GM21717 (cell line): ENCODE measurements around the gene INA.

Source experiments
- ATAC-seq: cut with Tn5 transposase; IDR thresholded peaks from one replicate; pipeline ENCODE4 v1.9.1; 2021; ENCODE audit warnings: mild to moderate bottlenecking, moderate library complexity; ENCODE audit not compliant: unreplicated experiment

Gene INA

DNA sequence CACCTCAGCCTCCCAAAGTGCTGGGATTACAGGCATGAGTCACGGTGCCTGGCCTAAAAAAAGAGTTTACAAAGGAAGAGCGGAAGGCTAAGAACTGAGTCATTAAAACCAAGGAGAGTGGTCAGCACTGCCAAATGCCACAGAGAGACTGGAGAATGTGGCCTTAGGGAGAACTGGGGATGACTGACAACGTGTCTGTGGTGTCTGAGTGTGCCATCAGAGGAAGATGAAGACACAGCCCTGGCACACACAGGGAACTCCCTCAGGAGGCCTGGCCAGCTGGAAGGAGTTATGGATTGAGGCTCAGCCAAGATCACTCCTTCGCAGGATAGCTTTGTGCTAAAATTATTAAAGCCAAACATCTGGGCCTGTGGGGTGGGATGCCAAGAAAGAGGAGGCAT lies 3.9 kb upstream of the INA start:
- ATAC-seq: no peak

DNA sequence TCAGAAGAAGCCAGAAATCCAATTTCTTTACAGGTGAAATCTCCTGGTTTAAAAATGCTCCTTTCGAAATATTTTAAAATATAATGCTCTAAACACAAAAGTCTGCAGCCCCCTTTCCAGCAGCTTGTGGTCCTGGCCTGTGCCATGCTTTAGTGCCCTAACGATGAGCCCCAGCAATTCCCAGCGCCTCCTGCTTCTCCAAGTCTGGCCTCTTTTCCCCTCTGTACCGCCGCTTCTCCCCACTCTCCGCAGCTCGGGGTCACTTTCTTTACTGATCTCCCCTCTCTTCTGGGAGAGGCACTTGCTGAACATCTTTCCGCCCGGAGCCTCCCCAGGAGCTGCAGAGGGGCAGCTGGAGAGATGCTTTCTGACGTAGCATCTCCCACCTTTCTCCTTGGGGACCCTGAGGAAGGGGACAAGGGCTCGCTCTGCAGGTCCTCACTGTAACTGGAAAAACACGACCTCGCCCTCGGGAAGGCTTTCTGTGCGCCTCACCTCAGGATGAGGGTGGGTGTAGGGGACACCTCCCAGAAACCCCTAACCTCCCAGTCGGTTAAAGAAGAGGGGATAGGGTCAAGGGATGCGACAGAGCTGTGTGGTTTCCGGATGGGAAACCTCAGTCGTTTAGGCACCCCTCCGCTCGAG lies 565 bp upstream of the INA start:
- ATAC-seq: no peak

DNA sequence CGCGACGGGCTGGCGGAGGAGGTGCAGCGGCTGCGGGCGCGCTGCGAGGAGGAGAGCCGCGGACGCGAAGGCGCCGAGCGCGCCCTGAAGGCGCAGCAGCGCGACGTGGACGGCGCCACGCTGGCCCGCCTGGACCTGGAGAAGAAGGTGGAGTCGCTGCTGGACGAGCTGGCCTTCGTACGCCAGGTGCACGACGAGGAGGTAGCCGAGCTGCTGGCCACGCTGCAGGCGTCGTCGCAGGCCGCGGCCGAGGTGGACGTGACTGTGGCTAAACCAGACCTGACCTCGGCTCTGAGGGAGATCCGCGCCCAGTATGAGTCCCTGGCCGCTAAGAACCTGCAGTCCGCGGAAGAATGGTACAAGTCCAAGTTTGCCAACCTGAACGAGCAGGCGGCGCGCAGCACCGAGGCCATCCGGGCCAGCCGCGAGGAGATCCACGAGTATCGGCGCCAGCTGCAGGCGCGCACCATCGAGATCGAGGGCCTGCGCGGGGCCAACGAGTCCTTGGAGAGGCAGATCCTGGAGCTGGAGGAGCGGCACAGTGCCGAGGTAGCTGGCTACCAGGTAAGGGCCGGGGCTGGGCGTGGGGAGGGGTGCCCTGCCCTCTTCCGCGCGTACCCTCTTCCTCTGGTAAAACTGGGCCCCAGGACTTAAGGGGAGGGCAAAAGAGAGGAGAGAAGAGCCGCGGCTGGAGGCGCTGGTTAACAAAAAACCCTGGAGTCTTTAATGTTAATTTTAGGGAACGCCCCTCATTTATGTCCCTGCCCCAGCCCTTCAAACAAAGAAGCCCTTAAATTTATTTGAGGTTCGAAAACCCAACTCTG lies 987 bp downstream of the INA start:
- no peak for ATAC-seq

DNA sequence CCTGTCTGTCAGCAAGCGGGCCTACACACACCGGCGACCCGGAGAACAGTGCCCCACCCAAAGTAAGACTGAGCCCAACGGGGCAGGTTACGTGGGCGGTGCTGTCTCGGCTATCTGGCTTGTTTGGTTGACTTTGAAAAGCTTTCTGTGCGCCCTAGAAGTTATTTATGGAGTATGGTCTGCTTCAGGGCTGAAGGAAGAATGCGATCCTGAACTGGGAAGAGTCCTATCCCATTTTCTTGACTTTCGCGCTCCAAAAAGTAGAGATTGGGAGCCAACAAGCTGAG lies 1.5 kb downstream of the INA start:
- ATAC-seq: no peak

DNA sequence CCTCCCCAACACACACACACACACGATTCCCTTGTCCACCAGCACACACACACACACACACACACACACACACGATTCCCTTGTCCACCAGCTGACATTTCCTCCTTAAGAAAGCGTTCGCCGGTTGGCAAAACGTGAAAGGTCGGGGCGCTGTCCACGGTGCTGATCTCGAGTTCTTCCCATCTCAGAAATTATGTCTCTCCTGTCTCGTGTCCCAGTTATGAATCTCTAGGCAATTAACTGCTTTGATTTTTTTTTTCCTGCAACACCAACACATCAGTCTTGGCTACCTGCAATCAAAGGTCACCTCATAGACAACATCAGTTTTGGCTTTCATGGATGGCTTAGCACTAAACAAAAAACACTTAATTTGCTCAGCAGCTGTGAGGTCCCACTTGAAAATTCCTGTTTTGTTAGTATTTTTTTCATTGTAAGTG lies 1.9 kb downstream of the INA start:
- ATAC-seq: no peak

DNA sequence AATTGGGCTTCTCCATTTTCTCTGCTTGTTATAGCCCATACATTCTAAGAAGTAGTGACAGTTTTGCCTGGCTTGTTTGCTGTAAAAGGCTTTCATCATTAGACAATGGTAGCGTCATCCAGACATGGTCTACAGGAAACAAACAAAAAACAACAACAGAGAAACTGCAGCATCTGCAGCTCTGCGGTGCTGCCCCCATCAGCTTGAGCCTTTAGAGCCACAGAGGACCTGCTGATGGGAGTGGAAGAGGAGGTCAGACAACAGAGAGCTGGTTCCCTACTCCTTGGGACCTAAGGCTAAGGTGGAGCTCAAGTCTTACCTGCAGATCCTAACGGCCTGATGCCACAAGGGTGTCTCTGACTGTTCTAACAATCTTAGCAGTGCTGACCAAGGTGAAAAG lies 3.1 kb downstream of the INA start:
- ATAC-seq: no peak

DNA sequence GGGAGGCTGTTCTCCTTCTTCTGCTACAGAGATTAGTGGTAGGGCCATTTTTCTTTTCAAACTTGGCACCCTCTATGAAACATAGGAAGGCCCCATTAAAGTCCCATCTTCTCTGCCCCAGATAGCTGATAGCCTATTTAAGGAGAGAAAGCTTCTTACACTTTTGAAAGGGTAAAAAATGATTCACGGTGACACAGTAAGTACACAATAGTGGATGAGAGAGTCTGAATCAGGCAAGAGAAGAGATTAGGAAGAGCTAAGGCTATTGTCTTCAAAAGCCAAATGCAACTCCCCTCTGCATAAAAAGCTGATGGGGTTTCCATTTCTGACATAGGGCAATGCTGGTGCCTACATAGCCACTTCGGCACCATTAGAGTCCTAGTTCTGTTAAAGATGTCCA lies 3.6 kb downstream of the INA start:
- no peak for ATAC-seq

DNA sequence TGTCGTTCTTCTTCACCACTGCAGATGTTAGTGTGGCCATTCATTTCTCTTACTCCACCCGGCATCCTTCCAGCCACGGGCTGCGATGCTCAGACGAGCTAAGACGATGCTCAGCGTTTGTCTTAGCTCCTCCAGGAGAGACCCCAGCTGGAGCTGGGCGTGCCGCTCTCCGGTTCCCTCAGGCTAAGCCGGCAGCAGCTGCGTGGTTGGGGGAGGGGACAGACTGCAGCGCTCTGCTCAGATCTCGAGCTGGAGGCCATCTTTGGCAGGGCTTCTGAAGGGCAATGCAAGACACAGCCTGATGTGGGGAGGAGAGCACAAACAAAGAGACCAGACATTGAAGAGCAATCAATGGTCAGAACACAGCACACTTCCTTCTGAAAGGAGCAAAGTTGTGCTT lies 4.8 kb downstream of the INA start:
- ATAC-seq: no peak

DNA sequence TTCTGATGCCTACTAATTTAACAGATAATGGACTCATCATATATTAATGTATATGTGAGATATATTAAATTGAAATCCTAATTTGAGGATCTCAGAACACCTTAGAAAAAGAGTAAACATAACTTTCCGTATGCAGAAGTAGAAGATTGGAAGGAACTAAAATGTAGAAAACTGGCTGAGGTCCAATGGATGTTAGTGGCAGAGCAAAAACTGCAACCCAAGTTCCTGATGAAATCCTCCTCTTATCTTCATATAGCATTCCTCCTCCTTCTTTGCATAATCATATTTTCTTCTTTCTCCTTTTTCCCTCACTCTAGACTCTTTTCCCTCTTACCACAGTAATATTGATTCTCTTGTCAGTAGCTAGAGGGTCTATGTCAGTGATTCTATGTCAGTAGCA lies 6.0 kb downstream of the INA start:
- no peak for ATAC-seq

DNA sequence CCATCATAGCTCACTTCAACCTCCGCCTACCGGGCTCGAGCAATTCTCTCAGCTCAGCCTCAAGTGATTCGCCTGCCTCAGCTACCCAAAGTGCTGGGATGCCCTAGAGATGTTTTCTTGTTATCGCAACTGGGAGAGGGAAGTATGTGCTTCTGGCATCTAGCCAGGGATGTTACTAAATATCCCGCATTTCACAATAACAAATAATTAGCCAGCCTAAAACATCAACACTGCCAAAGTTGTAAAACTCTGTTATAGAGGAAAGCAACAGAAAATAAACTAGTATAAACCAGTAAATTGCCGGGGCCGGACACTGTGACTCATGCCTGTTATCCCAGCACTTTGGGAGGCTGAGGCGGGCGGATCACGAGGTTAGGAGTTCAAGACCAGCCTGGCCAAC lies 7.2 kb downstream of the INA start:
- no peak for ATAC-seq

DNA sequence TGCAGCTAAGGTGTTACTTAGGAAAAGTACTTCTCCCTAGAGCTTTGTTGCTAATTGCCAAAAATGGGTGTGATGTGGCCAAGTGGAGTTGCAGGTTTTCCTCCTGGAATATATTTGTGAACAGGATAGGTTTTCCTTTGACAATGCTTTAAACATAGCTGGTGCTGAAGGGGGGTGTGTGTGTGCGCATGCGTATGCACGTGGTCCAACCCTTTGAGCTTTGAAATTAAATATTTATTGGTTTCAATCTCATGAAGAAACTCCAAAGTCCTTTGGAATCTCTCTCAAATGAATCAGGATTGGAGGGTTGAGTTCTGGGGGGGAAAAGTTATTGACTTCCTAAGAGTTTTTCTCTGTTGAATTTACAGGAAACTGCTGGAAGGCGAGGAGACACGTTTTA lies 11.1 kb downstream of the INA start:
- no peak for ATAC-seq

DNA sequence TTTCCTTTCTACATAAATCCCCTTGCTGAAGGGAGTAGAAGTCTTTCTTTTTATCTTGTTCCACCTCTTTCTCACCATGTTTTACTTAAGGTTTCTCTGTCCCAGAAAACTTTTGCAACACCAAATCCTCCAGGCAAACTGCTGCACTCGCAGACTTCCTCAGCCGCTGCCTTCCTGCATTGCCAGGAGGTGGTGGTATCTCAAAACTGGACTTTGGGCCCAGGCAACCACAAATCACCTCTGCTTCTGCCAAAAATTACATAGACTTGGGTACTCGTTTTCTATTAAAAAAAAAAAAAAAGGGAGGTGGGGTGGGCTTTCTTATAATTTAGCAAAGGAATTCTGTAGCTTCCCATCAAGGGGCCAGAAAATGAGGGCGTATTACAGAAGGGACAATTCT lies 14.7 kb downstream of the INA start:
- ATAC-seq: no peak

DNA sequence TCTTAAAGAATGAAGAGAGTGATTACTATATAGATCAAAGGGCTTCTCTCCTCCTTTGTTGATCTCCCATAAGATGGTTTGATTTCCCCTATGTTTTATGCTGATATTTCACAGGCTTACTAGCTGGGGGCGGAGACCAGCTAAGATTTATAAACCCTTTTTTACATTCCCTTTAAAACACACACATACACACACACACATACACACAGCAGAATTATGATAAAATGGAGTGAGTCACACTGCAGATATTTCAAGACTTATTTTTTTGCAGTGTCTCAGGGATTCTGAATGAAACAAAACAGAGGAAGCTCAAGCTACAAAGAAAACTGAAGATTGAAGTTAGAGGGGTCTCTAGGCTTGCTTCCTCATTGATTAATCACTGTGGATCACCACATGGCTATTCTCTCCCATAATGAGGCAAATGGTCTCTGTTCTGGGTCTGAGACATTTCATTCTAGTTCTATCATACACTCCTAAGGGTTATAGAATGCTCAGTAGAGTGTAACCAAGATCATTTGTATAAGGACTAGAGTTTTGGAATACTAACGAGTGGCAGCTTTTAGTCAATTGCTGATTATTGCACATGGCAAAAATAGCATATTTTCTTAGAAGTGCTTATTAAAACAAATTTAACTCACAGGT lies 18.6 kb downstream of the INA start:
- no peak for ATAC-seq

DNA sequence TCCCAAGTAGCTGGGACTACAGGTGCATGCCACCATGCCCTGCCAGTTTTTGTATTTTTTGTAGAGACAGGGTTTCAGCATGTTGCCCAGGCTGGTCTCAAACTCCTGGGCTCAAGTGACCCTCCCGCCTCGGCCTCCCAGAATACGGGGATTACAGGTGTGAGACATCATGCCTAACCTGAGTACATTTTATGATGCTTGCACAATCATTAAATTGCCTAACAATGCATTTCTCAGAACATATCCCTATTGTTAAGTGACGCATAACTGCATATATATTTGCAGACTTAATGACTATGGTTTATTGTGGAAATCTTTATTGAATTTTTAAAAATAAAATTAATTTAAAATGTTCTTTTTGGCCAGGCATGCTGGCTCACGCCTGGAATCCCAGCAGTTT lies 30.7 kb downstream of the INA start:
- ATAC-seq: no peak

DNA sequence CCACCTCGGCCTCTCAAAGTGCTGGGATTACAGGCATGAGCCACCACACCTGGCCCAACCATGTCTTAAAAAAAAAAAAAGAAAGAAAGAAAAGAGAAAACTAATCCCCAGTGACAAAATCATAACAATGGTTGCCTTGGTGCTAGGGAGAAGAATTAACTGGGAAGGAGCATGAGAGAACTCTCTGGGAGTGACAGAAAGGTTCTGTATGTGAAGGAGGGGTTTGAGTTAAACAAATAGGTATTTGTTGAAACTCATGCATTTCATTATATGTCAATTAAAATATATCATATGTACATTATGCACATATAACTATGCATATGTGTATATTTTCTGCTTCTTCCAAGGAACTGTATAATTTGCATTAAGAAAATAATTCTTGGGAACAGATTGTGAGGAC lies 33.3 kb downstream of the INA start:
- ATAC-seq: no peak

DNA sequence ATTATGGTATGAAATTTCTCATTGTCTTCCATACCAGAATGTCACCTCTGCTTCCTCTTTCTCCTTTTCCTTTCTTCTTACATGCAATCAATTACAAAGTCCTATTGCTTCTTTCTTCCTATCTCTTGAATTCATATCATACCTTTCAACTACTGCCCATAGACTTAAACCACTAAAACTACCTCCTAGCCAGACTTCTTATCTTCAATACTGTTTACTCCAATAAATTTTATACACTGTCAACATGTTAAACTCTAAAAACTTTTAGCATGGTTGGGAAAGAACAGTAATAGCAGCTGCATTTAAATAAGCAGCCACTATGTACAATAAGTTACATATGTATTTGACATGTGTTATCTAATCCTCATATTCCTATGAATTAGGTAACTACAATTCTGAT lies 39.1 kb downstream of the INA start:
- ATAC-seq: no peak

DNA sequence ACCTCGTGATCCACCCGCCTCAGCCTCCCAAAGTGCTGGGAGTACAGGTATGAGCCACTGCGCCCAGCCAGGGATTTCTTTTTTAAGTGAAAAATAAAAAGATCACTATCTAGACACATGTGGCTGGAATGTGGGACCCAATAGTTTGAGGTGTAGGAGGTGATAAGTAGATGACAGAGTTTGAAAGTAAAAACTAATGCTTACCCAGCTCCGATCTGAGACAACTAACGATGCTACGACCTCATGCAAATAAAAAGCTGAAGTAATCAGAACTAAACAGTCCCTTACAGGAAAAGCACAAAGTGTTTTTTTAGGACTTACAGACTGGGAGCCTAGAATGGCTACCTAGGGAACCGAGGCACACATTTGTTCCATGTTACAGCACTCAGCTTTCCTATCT lies 51.0 kb downstream of the INA start:
- ATAC-seq: no peak

DNA sequence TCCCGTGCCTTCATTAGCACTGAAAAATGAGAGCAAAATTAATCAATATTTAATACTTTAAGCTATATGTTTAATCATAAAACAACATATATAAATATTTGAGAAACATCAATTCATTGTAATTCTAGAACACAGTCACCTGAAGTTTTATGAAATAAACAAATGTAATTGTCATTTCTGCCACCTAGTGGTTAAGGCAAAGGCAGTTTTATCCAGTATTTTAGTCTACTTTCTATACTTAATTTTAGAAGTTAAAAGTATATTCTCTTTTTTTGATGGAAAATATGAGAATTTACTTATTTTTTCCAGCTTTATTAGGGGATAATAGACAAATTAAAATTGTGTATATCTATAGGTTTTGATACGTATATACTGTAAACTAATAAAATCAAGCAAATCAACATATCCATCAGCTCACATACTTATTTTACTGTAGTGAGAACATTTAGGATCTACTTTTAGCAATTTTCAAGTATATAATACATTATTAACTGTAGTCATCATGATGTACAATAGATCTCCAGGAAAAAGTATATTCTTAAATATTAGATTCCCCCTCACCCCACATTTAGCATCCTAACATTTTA lies 57.1 kb downstream of the INA start:
- no peak for ATAC-seq

DNA sequence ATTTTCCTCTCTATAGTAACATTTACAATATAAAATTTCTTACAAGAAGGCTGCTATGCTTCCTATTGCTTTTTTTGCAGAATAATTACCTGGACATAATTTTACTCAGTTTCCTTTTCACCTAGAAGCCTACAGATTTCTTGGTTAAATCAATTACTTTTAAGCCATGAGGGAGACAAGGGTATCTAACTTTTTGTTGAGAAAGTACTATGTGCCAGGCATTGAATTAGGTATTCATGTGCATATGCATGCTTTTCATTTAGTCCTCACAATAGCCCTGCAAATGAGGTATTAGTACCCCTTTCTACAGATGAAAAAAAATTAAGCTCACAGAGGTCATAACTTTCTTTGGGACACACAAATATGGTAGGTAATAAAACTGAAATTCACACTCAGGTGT lies 57.6 kb downstream of the INA start:
- ATAC-seq: no peak

DNA sequence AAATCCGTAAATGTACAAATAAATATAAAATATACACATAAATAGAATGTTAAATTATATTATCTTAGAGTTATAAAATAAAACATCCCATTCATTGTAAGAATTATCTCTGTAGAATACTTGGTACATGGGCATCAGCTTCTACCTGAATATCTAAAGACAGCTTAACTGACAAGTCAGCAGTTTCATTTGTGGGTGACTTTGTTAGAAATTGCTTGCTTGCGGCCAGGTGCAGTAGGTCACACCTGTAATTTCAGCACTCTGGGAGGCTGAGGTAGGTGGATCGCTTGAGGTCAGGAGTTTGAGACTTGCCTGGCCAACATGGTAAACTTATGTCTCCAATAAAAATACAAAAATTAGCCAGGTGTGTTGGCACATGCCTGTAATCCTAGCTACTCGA lies 59.4 kb downstream of the INA start:
- no peak for ATAC-seq
